GM19023 (cell line): ENCODE measurements around the gene MGARP.

Experiments used
- ATAC-seq: cut with Tn5 transposase; IDR thresholded peaks from one replicate; pipeline ENCODE4 v1.9.1; 2021; ENCODE audit warnings: mild to moderate bottlenecking, moderate library complexity; ENCODE audit not compliant: unreplicated experiment

MGARP gene

DNA sequence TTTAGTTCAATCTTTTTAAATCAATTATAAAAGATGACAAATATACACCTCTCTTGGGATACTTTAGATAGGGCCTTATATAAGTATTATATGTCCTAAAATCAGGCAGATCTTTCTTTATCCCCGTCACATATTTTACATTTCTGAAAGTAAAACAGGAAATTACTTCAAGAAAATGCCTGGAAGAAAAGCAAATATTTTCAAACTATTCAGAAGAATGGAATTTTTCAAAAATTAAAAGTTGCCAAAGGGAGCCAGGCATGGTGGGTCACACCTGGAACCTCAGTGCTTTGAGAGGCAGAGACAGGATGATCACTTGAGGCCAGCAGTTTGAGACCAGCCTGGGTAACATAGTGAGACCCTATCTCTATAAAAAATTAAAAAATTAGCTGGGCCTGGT, 34.4 kb downstream of the MGARP start:
- ATAC-seq, result no peak

DNA sequence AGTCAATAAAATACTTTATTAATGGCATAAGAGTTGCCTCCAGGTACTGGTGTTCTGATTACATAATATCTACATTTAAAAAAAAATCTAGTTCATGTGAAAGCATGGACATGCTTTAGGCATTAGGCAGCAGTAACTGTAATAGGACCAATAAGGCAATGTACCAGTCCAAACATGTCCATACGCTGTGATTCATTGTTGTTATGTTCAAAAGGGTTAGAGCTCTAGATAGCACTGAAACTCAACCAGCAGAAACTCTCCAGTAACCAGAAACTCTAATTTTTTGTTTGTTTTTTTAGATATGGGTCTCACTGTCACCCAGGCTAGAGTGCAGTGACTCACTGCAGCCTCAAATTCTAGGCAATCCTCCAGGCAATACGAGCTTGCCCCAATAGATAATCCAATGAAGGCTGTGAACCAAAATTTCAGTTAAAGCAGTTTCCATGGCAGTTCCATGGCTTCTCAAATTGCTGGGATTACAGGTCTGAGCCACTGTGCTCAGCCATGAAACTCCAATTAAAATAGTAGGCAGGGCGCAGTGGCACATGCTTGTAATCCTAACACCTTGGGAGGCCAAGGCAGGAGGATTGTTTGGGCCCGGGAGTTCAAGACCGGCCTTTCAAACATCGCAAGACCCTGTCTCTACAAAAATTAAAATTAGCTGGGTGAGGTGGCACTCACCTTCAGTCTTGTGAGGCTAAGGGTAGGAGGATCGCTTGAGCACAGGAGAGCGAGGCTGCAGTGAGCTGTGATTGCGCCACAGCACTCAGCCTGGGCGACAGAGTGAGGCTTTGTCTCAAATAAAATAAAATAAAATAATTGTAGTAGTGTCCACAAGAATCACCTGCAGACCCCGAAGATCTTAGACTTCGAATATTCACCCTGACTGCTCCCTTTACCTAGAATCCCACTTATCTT, 36.3 kb downstream of the MGARP start:
- no peak for ATAC-seq

DNA sequence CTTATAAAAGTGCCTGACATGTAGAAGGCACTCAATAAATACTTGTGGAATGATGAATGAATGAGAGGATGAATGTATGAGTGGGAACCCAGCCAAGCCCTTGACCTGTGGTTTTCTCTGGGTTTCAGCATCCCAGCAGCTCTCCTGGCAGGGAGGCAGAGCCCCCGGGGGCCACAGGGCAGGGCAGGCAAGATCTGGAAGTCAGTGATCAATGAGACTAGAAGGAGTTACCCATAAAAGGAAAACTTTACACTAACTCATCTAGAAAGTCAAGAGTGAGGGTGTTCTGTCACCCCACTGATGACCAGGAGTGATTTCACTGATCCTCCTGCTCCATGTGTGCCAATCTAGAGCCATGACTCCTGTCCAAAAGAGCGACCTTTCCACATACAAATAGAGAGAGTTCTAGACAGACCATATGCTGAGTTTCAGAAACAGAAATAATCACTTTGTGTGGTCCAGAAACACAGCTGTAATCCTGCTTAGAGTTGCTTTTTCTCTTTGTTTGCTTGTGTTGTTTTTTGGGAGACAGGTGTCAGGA, 37.4 kb downstream of the MGARP start:
- ATAC-seq, result no peak

DNA sequence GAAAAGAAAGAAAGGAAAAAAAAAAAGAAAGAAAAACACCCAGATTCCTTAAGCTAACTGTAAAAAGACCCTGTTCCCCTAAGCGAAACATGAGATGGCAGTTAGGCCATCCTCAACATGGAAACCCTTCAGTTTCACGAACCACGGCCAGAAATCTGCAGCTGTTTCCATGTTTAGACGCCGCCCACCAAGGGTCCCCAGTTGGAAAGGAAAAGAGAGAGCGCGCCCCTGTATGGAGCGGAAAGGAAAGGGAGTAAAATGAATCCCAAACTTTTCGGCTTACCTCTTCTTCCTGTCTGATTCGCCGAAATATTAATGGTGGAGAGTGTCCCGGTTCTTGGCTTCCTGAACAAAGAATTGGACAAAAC, 38.3 kb downstream of the MGARP start:
- ATAC-seq, result no peak

DNA sequence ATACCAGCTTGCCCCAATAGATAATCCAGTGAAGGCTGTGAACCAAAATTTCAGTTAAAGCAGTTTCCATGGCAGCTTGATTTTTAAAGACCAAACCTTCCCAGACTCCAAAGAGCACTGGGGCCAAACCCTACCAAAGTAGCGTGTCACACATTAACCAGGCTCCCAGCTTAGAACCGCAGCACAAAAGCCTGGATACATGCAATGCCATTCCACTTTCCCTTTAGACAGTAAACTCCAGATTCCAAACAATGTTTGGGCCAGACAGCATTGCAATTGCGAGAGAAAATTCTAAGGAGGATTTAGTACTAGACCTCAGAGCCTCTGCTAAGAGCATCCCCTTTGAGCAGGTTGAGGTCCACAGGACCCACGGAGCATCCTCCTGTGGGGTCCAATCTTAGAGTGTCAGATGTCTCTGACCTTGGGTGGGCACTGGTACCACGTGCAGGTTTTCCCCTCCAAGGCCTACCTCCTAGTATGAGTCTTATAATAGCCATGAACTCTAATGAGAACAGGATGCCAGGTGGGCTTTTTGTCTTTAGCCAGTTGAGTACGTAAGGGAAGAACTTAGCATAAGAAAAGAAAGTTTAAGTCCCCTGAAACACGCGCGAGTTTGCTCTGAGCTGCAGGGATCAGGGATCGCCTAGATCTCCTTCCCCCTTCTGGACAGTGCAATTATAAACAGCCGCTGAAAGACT, 38.8 kb downstream of the MGARP start:
- ATAC-seq, result no peak

DNA sequence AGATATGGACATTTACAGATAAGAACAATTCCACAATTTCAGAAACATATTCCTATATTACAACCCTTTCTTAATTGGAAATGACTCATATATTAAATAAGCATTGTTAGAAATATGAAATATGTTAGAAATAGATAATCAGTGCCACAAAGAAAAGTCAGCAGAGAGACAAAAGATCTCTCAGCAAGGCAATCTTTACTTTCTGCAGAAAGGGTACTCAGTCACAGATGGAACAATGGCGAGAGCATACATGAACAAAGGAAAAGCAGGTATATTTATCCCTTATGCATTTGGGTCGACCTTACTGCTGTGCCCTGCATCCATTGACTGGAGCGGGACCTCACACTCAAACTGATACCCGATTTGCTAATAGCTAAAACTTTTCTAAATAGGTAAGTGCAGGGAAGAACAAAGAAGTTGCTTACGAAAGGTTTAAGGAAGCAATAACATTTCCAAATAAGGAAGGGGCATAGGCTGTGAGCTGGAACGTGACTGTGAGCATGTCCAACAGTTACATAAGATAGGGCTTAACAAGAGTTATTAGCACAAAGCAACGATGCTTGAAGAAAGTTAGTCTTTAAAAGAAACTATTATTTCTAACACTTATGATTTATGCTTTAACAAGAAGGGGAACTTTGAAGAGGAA, 40.8 kb downstream of the MGARP start:
- ATAC-seq, result no peak

DNA sequence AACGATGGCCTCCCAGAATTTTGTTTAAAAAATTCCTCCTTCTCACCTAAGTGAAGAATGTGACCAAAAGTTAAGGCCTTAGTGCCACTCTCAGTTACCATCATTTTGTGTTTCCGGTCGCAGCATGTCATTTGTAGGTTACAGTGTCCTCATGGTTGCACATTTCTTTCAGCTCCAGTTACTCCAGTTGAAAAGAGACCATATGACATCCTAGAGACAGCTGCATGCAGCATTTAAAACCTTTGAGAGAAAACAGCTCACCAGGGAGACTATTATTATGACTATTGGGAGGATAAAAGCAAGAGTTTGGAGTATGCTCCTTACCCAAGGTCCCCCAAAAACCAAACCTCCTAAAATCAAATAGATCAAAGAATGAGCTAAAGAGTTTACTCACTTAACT, 45.8 kb downstream of the MGARP start:
- ATAC-seq, result no peak

DNA sequence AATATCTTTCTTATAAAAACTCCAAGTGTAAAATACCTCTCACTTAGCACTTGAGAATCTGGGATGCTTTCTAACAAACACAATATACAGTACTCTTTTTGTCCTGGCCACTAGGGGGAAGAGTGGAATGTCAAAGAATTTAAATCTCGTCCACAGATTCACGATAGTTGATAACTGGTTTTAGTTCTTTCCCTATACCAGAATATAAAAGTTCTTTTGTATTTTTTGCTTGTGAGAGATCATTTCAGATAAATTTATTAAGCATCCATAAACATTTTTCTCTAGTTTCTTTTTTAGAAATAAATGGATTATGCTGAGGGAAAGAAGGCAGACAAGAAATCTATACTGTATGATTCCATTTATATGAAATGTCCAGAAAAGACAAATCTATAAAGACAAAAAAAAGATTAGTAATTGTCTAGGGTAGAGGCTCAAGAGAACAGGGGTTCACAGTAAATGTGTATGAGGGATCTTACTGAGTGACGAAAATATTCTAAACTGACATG, 50.4 kb downstream of the MGARP start:
- ATAC-seq, result no peak

DNA sequence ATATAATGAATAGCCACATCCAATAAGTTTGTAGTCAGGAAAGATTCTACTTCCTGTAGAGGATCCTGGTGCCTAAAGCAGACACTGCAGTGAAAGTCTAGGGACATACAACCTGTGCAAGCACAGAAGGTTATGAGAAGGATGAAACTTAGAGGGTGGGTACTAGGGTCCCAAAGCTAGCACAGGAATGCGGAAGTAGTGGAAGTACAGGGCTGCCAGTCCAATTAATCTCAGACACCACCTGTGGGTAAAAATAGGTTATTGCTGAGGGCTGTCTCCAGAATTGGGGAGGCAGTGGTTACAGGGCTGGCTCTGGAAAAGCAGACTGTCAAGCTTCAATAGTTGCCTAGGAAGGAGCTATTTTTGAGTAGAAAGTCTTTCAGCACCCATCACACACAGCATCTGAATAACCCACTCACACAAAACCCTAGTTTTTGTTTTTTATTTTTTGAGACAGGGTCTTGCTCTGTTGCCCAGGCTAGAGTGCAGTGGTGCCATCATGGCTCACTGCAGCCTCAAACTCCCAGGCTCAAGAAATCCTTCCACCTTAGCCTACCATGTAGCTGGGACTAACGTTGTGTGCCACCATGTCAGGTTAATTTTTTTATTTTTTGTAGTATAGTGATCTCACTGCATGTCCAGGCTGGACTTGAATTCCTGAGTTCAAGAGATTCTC, 52.2 kb downstream of the MGARP start:
- no peak for ATAC-seq

DNA sequence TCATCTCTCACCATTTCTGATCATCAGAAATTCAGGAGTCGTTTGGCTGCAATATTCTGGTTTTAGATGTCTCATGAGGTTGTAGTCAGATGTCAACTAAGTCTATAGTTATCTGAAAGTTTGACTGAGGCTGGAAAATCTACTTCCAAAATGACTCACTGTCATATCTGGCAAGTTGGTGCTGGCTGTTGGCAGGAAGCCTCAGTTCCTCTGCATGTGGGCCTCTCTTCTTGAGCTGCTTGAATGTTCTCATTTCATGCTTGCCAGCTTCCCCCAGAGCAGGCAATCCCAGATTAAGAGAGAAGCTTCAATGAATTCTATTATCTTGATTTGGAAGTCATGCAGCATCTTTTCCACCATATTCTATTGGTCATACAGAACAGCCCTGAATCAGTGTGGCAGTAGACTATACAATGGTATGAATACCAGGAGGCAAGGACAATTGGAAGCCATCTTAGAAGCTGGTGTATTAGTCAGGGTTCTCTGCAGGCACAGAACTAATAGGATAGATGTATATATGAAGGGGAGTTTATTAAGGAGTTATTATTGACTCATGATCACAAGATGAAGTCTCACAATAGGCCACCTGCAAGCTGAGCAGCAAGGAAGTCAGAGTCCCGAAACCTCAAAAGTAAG, 56.2 kb downstream of the MGARP start:
- no peak for ATAC-seq

DNA sequence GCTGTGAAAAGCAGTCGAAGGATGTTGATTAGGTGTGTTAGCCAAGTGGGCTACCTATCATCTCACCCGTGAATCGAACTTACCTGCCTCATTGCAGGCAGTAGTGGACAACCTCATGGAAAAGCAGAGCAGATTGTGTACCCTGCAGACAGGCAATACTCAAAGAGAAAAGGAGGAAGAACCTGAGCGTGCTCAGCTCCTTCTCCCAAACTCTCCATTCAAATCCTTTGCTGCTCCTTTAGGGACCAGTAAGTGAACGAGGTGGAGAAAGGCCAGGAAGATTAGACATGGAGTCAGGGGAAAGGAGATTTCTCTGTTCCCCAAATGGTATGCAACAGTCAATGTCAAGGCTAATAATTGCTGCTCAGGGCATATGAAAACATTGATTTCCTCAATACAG, 57.8 kb downstream of the MGARP start:
- no peak for ATAC-seq

DNA sequence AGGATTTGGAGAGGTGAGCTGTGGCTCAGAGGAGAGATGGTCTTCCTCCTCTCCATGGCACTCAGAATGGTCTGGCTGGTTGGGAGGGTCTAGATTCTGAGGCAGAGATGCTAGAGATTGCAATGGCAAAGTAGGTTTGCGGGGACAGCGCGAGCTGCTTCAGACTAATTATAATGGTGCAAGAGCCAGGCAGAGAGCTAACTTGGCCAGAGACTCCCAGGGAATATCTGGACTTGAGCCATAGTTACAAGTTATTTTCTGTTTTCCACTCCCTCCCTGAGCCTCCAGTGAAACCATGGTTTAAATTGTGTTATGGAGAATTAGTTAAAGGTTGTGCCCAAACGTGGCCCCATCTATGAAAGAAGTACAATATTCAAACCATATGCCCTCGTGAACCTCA, 58.3 kb downstream of the MGARP start:
- ATAC-seq, result no peak

DNA sequence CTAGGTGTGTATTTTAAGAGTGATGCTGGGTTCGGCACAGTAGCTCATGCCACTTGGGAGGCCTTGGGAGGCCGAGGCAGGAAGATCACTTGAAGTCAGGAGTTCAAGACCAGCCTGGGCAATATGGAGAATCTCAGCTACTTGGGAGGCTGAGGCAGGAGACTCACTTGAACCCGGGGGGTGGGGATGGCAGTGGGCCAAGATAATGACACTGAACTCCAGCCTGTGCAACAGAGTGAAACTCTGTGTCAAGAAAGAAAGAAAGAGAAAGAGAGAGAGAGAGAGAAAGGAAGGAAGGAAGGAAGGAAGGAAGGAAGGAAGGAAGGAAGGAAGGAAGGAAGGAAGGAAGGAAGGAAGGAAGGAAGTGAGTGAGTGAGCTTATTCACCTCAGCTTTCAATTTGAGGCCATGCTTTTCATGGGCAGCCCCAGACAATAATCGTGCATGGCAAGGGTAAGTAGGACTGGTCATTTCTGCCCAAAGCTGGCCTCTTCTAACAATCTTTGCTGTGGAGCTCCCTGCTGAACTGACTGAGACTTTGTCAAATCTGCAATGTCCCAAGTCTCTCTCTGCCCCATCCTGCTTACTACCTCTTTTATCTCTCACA, 60.5 kb downstream of the MGARP start:
- ATAC-seq, result no peak
